ENCODE data around the gene VSTM2B.
"Not testable (repeated sequence)": the region's sequence is repeated elsewhere in the genome, so short reads cannot be mapped to it uniquely, and the experiment has no call there.

The VSTM2B gene

DNA sequence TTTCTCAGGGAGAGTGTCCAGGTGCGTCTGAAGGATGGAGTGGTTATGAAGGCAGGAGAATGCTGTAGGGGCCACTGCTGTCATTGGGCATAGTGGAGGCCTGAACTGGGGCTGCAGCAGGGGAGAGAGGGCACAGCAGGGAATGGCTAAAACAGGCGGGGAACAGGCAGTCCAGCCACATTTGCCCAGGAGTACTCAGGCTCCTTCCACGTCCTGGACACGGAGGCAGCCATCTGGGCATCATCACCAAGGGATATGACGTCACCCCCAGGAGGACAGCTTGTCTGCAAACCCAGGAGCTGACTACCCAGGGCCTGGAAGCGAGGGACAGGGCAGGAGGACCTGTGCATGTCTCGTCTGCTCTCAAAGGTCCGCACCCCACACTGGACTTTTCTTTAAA, 22.2 kb downstream of the VSTM2B start:
- DNase-seq, result no peak

DNA sequence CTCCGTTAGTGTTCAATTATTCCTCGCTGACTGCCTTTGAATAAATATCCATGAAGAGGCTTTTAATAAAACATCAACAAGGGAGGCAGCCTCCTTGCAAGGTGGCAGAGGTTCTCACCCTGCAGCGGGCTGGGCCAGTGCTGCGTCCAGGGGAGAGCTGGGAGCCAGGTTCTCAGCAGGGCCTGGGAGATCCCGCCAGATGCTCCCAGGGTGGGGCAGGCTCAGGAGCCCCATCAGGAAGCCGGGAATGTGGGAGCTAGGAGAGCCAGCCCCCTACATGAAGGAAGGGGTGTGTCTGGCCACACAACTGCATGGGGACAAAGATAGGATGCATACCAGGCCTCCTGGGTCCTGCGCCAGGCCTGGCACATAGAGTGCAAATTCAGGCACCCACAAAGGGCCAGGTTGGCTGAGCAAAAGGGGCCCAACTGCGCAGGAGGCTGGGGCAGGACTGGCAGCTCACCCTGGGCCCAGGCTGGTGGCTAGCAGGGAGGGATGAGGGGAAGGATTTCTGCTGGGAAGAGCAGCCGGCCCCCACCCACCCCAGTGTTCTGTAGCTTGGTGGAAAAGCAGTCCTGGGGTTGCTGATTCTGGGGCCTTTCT, 22.8 kb downstream of the VSTM2B start:
- DNase-seq, result no peak

DNA sequence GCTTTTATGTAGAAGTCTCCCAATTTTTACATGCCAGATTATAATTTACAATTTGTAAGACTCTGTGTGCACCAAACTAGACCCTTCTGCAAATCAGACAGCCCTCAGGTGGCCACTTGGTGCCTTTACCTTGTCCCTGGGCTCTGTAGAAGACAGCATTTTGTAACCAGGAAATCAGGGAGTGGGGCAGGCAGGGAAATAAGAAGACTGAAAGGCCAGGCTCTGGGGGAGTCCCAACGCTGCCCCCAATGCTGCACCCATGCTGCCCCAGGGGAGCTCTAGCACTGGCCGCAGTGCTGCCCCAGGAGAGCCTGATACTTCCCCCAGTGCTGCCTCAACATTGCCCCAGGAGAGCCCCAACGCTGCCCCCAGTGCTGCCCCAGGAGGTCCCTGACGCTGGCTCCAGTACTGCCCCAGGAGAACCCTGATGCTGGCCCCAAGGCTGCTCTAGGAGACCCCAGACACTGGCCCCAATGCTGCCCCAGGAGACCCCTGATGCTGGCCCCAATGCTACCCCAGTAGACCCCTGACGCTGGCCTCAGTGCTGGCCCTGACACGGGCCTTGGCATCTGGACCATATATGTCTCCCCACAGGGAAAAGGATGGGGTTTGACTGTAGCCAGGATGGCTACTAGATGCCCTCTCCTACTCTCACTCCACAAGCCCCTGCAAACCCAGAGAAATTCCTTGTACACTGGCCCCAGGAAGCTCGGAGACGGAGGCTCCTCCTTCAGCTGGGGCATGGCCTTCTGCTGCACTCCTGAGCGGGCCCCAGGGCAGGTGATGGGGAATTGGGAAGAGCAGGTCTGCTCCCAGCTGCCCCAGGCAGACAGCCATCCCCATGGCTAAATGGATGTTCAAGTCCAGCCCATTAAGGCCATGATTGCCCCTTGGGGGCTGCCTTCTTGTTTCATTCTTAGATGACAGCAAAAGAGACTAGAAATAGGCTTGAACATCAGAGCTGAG, 23.6 kb downstream of the VSTM2B start:
- DNase-seq, result no peak

DNA sequence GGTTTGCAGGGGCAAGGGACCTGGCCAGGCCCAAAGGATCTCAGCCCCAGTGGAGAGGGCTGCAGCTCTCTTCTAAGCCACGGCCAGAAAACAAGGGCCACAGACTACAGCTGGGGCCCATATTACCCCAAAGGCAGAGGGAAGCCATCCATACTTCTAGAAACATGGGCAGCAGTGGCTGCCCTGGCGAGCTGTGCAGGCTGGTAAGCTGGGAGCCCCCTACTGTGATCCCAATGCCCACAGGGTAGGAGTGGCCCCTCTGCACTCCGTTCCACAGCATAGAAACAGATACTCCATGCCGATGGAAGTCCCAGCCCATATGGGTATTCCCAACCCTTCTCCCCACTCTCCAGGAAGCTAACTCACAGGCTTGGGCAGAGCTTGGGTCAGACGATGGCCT, 25.1 kb downstream of the VSTM2B start:
- DNase-seq, result no peak

DNA sequence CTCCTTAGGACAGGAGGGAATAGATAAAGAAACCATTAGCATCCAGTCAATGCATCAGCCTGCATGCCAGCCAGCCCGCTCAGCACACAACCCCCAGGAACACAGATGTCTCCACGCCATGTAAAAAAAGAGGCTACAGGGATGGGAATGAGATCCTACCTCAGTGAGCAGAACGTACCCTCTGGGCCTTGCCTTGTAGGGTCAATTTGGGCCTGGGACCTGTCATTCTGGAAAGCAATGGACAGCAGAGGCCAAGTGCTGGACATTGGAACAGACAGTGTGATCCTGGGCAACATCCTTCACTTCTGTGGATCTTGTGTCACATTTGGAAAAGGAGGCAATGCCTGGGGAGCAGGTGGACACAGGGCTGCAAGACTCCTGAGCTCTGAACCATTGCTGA, 26.0 kb downstream of the VSTM2B start:
- DNase-seq, result no peak

DNA sequence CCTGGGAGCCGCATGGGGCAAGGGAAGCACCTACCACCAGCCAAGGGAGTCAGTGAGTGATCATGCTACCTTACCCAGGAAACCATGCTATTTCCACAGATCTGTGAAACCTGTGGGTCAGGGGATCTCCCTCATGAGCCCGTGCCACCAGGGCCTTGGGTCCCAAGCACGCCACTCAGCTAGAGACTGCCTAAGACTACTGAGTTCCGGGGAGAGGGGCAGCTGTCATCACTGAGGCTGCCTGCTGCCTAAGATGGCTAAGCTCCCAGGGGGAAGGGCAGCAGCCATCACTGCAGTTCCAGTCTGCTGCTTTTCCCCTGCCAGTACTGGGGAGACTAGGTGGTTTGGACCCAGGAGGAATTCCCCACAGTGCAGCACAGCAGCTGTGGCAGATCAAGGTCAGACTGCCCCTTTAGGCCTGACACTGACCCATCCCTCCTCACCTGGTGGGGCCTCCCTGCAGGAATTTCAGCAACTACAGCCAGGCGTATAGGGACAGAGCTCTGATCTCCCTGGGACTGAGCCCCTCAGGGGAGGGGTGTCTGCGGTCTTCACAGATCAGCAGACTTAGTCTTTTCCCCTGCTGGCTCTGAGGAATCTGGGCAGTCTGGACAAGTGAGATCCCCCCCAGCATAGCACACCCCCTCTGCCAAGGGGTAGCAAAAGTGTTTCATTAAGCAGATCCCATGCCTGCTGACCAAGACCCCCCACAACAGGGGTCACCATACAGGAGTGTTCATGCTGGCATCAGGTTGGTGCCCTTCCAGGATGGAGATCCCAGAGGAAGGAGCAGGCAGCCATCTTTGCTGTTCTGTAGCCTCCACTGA, 26.9 kb downstream of the VSTM2B start:
- DNase-seq, result no peak

DNA sequence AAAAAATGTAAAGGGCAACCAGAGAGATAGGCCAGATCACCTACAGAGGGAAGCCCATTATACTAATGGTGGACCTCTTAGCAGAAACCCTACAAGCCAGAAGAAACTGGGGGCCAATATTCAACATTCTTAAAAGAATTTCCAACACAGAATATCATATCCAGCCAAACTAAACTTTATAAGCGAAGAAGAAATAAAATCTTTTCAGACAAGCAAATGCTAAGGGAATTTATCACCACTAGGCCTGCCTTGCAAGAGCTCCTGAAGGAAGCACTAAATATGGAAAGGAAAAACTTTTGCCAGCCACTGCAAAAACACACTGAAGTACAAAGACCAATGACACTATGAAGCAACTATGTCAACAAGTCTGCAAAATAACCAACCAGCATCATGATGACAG, 28.4 kb downstream of the VSTM2B start:
- no peak for DNase-seq

DNA sequence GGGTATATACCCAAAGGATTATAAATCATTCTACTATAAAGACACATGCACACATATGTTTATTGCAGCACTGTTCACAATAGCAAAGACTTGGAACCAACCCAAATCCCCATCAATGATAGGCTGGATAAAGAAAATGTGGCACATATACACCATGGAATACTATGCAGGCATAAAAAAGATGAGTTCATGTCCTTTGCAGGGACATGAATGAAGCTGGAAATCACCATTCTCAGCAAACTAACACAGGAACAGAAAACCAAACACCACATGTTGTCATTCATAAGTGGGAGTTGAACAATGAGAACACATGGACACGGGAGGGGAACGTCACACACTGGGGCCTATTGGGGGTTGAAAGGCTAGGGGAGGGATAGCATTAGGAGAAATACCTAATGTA, 33.3 kb downstream of the VSTM2B start:
- DNase-seq, result not testable (repeated sequence)

DNA sequence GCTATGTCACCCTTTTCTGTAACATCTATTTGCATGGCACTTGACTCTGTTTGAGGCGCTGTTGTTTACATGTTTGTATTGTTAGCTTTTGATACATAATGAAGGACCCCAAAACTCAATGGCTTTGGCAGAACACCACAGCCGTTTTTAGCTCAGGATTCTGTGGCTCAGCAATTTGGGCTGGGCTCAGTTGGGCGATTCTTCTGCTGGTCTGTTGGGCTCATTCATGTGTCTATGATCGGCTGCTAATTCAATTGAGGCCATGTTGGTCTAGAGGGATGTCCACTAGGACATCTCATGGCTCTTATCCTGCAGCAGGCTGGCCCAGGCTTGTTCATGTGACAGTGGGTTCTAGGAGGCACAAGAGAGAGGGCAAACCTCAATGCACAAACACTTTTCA, 33.9 kb downstream of the VSTM2B start:
- no peak for DNase-seq

DNA sequence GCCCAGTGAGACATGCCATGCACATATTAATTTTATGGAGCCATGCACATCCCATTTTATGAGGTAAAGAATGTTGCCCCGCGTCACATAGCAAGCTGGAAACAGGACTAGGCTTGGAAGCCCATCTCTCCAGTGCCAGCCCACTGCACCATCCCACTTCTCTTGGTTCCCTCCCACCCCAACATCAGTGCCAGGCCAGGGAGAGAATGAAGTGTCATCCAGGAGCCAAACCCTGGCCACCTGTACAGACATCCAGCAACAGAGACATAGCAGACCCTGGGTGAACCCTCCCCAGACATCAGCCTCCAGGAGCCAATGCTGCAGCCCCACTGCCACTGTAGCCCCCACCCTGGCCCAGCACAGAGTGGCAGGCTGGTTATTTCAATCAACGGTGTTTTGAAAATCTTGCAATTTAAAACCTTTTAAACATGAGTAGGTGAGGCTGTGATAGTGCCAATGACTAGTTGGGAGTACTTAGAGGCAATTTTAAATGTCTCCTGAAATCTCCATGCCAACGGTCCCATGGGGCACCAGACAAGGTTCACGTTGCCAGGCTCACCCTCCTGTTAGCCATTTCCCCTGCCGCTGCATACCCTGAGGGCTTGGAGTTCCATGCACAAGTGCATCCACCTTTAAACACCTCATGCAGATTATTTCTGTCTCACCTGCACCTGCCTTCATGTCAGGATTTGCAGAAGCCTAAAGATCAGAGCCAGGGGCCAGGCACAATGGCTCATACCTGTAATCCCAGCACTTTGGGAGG, 34.7 kb downstream of the VSTM2B start:
- DNase-seq, result no peak

DNA sequence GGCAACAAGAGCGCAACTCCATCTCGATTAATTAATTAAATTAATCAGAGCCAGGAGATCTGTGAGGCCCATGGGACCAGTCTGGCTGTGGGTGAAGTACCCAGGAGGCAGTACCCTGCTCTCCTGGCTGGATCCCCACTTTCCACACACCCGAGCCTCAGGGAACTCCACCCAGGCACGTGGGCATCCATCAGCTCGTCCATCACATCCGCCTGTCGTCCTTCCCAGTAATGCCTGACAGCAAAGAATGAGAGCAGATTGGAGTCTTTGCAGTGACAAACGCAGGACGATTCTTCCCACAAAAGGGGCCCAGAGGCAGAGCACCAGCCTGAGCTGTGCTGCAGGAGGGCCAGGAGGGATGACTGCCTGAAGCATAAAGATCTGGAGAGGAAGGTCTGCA, 35.8 kb downstream of the VSTM2B start:
- no peak for DNase-seq

DNA sequence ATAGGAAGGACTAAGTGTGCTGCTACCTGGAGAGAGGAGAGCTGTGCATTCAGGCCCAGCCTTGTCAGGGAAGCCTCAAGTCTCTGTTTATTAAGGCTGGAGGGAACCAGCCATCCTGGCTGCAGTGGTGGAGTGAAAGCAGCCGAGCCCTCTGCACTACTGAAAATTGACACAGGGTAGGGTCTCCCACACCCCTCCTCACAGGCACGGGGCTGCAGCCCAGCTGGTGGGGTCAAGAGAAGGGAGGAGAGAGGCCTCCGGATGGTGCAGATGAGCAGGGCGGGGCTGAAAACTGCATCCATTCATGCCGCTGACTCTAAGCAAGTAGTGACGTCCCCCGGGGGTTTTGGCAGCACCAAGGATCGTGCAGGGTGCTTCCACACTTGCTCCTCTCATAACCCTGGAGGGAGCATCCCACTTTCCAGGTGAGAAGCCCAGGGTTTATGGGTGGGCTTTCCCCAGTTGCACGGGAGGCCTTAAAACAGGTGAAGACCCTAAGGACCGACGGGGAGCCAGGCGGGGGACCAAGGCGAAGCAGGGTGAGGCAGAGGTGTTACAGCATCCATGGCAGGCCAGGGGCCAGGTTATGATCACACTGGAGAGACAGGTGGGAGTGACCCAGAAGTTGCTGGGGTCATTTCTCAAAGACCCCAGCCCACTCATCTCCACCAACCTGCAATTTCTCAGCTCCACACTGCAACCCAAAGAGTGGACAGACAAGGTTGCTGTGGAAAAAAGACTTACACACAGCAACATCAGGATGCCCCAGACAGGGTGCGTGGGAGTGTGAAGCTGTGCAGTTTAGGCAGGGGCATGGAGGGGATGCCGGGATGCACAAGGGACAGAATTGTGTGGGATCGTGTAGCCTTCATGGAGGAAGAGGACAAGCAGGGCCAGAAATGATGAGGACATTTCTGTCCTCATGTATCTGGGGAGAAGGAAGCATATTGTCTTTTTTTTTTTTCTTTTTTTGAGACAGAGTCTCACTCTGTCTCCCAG, 36.8 kb downstream of the VSTM2B start:
- DNase-seq, result no peak

DNA sequence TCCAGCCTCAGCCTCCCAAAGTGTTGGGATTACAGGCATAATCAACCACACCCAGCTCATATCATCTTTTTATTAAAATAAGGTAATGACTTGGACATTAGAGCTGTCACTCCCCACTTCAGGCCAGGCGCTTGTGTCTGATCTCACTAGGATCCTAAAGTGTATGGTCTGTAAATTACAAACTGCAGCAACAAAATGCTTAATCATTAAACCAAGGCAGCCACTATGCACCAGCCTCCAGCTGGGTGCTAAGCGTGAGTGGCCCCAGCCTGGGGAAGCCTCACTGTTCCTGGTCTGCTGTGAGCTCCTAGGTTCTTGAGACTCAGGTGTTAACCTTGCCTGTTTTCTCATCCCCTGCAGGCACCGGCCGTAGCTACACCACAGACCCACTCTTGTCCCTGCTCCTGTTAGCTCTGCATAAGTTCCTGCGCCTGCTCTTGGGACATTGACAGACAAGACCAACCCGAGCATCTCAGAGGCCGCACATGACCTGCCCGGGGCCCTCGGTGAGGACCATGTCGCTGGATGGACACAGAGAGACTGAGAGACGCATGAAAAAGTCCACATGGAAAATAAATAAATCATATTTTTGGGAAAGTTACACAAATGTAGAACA, 37.8 kb downstream of the VSTM2B start:
- DNase-seq, result no peak

DNA sequence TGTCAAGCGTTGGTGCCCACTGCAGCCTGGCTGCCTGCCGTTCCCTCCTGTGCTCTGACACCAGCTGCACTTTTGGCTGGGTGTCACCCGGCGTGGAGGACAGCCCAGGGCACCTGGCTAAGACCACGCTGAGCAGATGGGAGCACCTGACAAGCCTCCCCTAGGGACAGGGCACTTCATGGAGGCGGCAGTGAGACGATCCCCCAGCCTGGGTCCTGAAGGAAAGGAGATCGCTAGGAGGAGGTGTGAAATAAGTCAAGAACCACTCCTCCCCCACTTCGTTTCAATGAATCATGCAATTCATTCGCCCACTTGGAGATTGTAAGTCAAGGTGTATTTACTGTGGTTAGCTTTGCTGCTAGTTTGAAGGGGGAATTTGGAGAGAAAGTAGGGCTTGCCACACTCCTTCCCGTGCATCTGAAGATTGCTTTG, 38.8 kb downstream of the VSTM2B start:
- DNase-seq, result no peak

DNA sequence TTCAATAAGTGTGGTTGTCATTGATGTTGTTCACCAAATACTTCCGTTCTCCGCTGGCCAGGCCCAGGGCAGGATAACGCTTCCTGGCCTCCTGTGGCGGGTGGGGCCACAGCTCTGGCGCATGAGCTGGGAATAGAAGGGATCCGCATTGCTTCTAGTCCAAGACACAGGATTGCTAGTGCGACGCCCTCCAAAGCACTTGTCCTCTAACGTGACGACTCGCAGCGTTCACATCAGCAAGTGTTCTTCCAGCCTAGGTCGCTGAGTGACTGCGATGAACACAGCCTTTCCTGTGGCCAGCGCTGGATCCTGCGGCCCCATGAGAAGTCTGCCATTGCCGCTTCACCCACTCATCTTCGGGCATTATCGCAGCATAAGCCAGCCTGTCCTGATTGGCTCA, 39.4 kb downstream of the VSTM2B start:
- DNase-seq, result no peak

DNA sequence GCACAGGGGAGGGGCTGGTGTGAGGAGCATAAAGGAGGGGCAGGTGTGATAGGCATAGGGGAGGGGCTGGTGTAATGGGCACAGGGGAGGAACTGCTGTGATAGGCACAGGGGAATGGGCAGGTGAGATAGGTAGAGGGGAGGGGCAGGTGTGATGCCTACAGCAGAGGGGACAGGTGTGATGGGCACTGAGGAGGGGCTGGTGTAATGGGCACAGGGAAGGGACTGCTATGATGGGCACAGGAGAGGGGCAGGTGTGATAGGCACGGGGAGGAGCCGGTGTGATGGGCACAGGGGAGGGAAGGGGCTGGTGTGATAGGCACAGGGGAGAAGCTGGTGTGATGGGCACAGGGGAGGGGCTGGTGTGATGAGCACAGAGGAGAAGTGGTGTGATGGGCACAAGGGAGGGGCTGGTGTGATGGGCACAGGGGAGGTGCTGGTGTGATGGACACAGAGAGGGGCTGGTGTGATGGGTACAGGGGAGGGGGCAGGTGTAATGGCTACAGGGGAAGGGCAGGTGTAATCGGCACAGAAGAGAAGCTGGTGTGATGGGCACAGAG, 40.8 kb downstream of the VSTM2B start:
- no peak for DNase-seq

DNA sequence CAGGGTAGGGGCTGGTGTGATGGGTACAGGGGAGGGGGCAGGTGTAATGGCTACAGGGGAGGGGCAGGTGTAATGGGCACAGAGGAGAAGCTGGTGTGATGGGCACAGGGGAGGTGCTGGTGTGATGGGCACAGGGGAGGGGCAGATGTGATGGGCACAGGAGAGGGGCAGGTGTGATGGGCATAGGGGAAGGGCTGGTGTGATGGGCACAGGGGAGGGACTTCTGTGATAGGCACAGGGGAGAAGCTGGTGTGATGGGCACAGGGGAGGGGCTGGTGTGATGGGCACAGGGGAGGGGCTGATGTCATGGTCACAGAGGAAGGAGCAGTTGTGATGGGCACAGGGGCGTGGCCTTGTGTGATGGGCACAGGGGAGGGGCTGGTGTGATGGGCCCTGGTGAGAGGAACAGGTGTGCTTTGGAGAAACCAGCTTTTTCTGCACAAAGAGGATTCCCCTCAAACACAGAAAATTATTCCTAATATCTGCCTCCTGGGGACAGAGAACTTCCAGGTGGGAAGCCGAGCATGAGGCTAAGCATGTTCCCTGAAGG, 41.6 kb downstream of the VSTM2B start:
- no peak for DNase-seq

DNA sequence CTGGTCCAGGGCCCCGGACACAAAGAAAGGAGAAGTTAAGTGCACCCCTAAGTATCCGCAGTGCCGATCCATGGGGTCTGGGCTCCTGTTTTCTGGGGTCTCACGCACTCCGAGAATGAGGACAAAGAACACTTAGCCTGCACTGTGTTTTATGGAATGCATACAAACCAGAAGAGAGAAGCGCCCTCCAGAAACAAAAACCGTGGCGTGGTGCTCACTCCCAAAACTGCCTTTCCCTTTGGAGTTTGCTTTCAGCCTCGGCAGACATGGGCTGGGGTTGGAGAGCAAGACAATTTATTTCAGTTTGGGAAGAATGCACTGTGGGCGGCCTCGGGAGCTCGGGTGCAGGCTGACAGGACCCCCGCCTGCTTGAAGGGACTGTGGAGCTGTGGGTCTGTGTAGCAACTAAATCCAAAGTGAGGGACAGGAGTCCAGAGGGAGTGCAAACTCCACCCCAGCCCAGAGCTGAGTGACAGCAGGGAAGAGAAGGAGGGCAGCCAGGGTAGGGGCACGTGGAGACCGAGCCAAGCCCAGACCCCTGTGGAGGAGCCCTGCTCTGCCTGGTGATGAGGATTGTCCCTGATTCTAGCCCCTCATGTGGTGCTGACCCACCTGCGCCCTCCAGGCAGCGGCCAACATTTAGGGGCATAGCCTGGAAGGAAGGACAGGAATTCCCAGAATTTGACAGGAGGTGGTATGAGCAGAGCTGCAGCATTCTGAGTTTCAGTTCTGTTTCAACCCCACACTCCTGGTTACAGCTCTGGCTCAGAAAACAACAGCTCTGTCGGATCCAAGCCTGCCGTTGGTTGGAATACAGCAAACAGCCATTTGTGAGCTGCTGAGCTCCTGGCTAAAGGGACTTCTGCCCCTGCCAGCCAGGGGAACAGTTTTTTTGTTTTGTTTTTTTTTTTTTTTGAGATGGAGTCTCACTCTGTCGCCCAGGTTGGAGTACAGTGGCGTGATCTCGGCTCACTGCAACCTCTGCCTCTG, 42.5 kb downstream of the VSTM2B start:
- no peak for DNase-seq

All from NCI-H2029 (cell line).